HCEC 1CT (cell line): ENCODE data around the gene RNF112.

Experiments used
- DNase-seq: peaks from one replicate; pipeline ENCODE4 v3.0.0-alpha.2; 2017

Gene RNF112

GRCh38 chr17:19388791-19389785 lies 21.9 kb upstream of the RNF112 start:
- DNase-seq: no peak

DNA sequence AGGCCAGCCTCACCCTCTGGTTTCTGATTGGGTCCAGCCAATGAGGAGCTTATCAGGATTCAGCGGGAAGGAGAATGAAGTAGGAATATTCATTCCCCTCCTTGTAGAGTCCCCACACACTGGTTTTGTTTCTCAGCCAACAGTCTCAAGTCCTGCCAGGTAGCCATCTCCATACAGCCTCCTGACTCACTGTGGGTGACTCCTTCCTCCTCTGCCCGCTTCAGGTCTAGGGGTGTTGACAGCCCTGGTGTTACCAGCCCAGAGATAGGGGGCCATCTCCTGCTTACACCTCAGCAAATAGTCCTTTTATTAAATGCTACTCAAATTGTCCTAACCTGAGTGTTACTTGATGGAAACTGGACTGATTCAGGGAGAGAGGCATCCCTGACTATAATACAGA lies 20.1 kb upstream of the RNF112 start:
- DNase-seq: no peak

DNA sequence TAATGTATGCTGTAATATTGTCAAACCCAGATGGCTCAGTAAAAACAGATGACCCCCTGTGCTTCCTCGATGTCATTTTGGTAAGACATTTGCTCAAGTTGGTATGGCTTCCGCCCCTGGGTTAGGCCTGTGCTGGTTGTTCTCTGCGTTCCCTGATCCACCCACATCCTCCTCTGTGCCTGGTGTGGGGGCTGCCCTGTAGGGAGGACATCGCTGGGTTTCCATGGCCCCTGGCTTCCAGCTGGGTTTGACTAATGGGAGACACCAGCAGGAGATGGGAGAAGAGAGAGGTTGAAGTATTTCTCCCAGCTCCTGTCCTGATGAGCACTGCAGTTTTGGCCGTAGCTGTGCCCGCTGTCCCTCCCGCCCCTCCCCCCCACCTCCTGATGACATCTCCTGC lies 19.6 kb upstream of the RNF112 start:
- DNase-seq: no peak

- DNase-seq: no peak
Observed at GRCh38 chr17:19392303-19392702, 18.7 kb upstream of the RNF112 start.

DNA sequence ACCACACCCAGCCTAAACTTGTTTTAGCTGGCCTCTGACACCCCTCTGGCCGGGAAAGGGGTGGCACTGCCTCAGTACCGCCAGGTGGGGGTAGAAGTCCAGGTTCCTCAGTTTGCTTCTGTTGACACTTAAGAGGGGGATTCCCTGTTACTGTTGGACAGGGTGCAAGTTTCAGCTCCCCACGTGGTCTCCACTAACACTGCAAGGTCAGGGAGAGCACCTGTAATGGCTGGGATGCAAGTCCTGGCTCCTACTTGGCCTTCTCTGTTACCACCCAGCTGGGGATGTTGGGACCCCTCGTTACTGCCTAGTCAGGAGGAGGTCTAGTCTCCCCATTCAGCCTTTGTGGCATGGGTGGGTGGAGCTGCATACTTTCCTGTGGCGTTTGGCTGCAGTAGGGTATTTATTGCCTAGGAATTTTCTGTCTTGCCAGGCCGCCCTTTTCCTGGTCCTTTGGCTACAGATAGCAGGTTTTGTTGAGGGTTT lies 13.4 kb upstream of the RNF112 start:
- DNase-seq: no peak

DNA sequence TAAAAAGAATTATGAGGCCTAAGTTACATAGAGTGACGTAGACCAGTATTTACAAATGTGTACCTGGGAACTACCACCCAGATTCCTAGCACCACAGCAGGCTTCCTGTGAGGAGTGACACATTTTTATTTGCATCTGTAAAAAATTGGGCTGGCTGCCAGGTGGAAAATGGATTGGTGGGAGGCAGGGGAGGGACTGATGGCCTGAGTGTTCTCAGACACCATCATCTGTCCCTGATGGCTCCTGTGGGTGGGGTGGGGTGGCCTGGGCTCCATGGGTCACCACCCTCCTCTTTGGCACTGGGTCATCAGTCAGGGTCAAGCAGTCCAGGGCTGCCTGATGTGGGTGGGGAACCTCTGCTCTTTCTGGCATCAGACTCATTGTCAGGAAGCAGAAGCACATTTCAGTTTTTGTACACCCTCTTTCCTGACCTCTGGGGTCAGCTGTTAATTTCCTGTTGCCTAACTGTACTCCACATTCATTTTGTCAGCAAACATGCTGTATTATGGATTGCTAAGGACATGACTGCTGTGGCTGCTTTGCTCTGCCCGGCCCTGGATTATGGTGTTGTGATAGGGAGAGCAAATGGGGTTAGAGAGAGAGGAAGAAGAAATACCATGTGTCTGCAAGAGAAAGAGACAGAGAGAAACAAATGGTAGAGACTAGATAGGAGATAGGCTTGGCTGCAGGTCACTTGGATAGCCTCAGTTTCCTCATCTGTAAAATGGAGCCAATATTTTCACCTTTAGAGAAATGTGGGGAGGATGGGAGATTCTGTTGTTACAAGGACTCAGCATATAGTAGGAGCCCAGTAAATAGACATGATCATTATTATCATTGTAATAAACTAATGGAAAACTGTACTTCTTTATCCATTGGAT lies 12.5 kb upstream of the RNF112 start:
- peak; percentile 83 for DNase-seq

DNA sequence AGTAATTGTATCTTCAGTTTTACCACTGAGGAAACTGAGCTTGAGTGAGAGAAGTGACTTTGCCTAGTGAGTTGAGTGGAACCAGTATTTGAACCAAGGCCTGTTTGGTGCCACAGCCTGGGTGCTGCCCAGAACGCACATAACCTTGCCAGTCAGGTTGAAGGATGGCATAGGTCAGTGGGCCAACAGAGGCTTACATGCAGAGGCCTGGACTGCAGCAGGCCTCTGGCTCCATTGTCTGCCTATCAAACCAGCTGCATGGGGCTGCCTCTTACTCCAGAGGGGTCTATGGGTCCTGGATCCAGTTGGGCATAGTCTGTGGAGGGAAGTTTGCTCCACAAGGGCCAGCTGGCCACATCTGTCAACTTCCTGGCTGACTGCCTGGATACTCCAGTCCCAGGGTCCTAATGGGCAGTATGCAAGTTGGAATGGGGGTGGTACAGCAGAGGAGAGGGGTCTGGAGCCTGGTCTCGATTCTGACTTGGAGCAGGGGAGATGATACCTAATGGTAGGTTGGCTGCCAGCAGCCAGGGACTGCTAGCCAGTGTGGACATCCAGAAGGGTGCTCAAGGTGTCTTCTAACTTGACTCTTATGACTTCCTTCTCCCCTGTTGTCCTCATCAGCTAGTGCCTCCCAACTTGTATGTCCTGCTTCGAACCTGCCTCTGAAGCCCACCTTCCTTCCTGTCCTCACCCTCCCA lies 11.1 kb upstream of the RNF112 start:
- no peak for DNase-seq

DNA sequence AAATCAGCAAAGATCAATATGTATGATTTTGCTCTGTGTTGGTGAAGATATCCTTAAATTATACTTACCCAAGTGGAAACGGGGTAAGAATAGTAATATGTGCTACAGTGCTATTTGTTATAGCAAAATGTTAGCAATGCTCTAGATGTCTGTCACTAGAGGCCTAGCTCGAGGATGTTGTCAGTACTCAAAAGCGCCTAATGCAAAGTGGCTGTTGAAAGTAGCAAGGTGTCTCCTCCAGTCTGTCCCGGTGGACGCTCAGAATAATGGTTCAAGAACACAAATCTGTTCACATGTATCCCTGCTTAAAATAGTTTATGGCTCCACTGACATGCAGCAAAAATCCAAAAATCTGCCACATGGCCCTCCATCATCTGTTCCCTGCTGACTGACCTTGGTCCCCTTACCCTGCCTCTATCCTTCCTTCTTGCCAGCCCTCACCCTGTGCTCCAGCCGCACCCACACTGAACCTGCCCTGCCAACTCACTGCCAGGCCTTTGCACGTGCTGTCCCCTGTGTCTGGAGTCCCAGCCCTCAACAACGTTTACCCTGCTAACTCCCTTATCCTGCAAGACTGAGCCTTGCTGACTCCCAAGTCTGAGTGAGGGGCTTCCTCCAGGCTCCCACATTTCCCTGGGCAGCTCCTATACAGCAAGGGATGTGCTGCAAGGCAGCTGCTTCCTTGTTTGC lies 9.6 kb upstream of the RNF112 start:
- DNase-seq: no peak

DNA sequence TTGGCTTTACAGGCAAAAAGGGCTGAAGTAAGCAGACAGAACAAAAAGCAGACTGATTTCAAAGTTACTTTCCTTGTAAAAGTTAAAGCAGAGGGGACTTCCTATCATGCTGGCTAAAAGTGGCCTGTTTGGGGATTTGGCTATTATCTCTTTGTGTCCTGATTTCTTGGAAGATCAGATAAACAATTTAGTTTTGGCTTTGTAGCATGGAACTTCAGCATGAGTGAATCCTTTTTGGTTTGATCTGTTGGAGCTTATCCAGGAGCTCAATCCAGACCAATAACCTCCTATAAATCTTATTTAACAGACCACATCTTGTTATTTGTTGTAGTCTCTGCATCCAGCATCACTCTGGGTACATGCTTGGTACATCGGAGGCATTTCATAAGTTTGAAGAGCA lies 8.9 kb upstream of the RNF112 start:
- no peak for DNase-seq

- no peak for DNase-seq
Observed at GRCh38 chr17:19403021-19403420, 8.0 kb upstream of the RNF112 start.

- no peak for DNase-seq
Observed at GRCh38 chr17:19404264-19404663, 6.8 kb upstream of the RNF112 start.

- DNase-seq: no peak
Observed at GRCh38 chr17:19405114-19405513, 5.9 kb upstream of the RNF112 start.

DNA sequence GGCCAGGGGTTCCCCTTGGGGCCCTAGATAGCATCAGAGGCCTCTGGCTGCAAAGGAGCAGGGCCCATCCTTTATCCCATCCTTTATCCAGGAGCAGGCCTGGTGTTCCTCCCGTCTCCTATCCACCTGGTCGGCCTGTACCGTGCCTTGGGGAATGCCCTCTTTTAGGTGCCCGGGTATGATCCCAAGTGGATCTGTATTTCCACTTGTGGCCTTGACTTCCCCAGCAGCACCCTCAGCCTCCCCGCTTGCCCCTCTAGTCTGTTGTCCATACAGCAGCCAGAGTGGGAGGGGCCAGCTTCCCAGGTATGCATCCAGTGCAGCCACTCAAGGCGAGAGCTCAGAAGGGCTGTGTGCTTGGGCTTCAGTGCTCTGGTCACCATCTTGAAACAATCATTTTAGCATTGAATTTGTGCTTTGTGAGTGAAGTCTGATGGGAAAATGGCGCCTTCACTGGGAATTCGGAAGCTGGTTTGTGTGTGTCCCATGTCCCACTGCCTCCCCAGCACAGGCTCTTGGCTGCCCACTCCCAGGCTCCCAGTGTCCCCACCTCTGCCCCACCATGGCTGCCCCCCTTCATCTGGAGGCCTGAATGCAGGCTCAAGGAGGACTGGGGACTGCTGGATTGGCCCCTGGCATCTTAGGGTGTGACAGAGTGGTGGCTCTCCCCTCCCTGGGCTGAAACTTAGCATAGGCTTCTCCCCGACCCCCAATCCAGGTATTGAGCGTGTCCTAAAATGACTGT lies 3.3 kb upstream of the RNF112 start:
- DNase-seq: no peak

DNA sequence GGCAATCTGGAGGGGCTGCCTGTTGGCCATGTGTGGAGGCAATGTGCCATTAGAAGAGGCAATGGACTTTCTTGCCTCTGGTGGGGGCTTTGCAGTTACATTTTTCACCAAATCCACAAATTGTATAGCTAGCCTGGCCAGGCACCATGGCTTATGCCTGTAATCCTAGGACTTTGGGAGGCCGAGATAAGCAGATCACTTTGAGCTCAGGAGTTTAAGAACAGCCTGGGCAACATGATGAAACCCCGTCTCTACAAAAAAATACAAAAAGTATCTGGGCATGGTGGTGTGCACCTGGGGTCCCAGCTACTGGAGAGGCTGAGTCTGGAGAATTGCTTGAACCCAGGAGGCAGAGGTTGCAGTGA lies 2.7 kb upstream of the RNF112 start:
- DNase-seq: no peak

DNA sequence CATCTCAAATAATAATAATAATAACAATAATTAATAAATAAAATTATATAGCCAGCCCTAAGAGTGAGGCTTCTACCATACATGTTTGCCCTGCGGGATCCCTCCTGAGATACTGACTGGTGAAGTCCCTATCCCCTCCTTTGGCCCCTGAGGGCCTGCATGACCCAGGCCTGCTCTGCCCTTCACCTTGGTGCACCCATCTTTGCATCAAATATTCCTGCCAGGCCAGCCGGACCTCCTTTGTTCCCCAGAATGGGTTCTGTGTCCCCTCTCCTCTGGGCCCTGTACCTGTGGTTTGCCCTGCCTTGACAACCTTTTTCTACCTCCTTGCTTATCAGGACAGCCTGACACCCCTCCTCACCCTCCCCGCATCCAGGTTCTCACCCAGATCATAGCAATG lies 2.0 kb upstream of the RNF112 start:
- DNase-seq: no peak

GRCh38 chr17:19409509-19409908 lies 1.5 kb upstream of the RNF112 start:
- peak; percentile 72 for DNase-seq

DNA sequence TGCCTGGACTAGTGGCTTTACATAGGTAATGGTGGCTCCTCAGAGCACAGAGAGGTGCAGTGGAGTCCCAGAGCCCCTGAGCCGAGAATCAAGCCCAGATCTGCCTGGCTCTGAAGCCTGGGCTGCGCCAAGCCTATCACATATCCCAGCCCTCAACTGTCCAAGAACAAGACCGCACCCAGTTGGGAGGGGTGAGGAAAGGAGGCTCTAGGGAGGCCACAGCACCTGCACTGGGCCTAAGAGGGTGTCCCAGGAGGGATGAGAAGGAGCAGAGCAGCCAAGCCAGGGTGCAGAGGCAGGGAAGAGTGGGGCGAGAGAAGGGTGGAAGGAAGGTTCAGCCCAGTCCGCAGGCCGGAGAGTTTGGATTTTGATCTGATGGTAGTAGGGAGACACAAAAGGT lies 941 bp upstream of the RNF112 start:
- no peak for DNase-seq

GRCh38 chr17:19411631-19412030 lies 599 bp downstream of the RNF112 start:
- DNase-seq: no peak

DNA sequence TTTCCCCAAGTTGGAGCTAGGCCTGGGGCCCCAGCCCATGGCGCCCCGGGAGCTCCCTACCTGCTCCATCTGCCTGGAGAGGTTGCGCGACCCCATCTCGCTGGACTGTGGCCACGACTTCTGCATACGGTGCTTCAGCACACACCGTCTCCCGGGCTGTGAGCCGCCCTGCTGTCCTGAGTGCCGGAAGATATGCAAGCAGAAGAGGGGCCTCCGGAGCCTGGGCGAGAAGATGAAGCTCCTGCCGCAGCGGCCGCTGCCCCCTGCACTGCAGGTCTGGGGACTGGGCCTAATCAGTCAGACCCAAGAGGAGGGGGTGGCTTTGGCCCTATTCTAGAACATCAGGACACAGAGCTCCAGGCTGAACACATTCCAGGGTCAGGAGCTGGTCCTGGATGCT lies 1.5 kb downstream of the RNF112 start:
- DNase-seq: no peak

DNA sequence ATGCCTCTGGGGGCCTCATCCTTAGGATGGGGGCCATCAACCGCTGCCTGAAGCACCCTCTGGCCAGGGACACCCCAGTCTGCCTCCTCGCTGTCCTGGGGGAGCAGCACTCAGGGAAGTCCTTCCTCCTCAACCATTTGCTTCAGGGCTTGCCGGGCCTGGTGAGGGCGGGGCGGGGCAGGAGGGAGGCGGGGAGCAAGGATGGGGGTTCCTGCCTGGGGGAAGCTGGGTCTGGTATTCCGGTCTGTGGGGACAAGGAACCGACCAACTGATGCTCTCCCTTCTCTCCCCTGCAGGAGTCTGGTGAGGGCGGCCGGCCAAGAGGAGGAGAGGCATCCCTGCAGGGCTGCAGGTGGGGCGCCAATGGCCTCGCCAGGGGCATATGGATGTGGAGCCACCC lies 2.0 kb downstream of the RNF112 start:
- DNase-seq: no peak

DNA sequence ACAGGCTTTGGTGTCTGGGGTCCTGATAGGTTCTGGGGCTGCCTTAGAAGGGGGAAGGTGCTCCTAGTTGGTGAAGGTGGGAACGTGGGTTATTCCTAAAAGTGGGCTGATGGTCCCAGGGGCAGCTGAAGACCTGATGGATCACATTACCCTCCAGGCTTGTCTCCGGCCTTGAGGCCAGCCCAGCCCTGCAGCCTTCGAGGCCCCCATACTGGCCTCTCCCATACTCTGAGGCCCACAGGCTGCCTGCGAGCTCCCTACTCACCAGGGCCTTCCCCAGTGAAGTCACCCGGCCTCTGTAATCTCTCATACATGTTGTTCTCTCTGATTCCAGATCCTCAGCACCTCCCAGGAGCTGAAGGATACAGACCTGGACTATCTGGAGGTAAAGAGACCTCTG lies 2.7 kb downstream of the RNF112 start:
- DNase-seq: no peak
